GM20000 (cell line): ENCODE measurements around the gene GPR55.

Source experiments
- DNase-seq: peaks from one replicate; pipeline ENCODE4 v3.0.0; 2012; ENCODE audit warnings: low spot score
- TF ChIP-seq, protein P1 (sequence below): IDR thresholded peaks from 2 replicates; pipeline ENCODE4 v1.5.1; 2012; ENCODE audit warnings: mild to moderate bottlenecking, control low read depth; ENCODE audit errors: extremely low read depth, missing control alignments

GPR55 gene

DNA sequence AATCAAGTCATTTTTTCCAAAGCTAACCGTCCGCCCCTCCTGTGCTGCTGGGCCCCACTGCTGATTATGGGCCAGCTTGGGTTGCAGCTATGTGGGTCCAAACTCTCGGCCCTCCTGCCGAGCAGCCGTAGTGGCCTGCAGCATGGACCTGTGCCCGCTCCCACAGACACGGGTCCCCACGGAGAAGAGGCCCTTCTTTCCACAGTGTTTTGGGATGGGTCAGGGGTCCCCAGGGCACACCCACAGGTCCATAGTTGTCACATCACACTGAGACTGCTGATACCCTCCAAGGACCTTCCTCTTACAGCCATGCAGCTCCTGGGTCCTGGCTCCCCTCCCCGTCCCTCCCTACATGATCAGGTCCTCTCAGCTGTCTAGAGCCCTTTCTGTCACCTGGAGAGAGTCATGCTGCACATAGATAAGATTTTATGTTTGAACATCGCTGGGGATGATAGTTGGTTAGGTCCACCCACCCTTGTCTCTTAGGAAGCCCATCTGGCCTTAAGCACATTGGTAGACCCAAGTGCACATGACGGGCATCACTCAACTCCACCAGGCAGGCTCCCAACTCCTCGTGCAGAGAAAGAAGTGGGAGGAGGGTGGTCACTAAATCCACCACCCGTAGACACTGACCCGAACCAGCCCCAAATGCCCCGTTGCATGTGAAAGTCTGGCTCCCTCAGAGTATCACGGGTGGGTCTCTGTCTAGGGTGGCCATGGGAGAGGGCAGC, 17.5 kb downstream of the GPR55 start:
- no peak for DNase-seq
- TF ChIP-seq, protein P1, sequence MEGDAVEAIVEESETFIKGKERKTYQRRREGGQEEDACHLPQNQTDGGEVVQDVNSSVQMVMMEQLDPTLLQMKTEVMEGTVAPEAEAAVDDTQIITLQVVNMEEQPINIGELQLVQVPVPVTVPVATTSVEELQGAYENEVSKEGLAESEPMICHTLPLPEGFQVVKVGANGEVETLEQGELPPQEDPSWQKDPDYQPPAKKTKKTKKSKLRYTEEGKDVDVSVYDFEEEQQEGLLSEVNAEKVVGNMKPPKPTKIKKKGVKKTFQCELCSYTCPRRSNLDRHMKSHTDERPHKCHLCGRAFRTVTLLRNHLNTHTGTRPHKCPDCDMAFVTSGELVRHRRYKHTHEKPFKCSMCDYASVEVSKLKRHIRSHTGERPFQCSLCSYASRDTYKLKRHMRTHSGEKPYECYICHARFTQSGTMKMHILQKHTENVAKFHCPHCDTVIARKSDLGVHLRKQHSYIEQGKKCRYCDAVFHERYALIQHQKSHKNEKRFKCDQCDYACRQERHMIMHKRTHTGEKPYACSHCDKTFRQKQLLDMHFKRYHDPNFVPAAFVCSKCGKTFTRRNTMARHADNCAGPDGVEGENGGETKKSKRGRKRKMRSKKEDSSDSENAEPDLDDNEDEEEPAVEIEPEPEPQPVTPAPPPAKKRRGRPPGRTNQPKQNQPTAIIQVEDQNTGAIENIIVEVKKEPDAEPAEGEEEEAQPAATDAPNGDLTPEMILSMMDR = no peak

DNA sequence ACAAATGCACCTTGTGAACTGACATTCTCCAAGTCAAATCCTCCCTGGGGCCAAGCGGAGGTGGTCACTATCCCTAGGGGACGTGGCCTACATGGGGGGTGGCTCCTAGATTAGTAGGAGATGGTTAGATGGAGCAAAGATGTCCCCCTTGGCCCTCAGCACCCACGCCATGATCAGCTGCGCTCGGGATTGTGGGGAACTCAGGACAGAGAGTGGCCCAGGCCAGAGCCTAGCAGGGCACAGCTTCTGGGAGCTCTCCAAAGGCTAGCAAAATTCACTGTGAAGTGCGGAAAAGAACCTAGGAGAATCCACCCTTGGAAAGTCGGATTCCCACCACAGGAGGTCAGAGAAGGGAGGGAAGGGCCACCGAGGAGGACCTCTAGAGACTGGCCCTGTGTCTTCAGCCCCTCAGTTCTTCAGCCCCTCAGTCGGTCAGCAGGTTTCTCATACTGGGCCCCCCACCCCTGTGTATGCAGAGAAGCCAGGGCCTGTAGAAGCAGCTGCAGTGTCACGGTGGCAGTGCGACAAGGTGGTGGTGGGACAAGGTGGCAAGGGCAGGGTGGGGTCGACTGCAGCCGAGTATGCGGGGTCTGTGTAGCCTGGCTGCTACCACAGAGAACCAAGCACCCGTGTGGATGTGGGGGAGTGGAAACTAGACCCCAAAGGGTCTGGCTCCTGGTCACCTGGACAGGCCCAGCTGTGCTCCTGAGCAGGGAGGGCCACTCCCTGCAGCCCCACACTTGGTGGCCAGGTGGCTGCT, 18.4 kb downstream of the GPR55 start:
- TF ChIP-seq, protein P1 = no peak

DNA sequence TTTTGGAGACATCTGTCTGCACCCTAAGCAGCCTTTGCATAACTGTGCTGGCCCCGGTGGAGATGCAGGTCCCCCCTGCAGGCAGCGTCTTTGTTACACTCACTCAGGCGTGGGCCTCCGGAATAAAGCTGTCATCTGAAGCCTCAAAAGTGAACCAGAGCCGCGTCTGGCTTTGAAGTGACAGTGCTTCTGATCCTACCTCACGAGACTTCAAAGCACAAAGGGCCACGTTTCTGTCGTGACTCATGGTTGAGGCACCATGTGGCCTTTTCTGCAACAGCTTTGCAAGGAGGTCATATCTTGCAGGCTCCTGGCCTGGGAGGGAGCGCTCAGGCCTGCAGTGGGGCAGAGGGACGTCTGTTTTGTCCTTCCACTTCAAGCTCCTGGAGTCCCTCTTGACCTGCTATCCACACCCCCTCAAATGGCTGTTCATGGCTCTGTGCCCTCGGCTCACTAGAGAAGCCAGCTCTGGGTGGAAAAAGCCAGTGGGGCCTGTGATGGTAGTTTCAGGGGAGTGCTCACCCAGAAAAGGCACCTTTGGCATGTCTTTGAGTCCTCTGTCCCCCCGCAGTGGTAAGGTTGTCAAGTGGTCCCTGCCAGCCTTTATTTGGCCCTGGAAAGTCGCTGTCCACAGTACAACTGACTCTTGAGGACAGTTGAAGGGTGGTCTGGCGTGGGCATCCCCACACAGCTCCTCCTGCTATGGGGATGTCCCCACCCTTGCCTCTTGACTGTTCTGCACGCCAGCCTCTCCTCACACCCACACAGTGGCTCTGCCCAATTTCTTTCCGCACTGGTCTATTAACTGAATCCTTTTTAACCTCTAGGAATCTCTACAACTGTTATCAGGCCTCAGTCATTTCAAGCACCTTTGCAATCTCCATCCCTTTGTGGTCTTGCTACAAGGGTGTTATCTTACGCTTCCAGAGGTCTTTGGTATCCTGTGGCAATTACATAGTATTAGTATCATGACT, 19.3 kb downstream of the GPR55 start:
- TF ChIP-seq, protein P1 = no peak
- no peak for DNase-seq

More for the DNA sequence above, 18.4 kb downstream of the GPR55 start:
- DNase-seq = no peak

DNA sequence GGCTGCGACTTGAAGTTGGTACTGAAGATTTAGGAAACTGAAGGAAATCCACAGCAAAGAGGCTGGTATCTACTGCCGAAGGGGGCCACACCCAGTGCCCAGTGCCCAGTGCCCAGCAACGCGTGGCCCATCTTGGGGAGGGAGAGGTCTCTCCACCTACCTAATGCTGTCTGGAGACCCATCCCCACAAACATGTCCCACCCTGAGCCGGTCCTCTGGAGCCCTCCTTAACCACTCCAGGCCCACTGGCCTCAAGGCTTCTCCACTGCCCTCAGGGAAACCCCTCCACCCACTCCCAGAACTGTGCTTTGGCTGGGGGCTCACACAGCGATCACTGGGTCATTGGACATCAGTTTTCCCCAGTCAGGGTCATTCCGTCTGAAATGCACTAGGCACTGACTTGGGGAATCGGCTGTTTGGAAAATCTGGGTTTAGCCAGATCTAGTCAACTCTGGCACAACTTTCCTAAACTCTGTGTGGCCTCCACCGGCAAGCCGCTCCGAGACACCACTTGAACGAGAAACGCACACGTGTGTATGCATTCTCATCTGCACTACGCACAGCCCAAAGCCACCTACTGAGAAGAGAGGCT, 20.1 kb downstream of the GPR55 start:
- TF ChIP-seq, protein P1 = no peak
- no peak for DNase-seq

DNA sequence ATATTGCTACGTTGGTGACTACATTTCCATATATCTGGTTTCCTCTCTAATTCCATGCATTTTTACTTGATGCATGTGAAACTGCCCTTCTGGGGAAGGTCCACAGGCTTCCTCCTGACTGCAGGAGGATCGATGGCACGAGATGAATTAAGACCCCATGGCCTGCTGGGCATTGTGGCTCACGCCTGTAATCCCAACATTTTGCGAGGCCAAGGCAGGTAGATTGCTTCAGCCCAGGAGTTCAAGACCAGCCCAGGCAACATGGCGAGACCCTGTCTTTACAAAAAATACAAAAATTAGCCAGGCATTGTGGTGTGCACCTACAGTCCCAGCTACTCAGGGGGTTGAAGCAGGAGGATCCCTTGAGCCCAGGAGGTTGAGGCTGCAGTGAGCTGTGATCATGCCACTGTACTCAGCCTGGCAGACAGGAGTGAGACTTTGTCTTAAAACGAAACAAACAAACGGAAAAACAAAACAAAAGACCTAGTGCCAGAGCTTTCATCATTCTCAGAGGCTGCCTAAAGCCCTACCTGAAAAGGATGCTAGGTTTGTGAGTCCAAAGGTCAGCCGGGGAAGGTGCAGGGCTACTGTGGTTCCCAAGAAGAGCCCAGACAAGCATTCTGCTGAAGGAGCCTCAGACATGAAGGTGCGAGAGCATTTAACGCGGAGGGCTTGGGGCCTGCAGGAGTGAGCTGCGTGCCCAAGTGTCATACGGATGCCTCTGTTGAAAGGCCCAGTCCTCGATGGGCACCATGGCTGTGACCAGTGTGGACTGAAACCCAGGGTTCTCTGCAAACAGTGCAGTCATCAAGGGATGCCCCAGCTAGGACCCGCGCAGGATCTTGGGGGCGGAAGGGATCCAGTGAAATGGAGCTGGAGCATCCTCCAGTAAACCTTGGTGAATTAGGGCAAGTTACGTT, 21.6 kb downstream of the GPR55 start:
- TF ChIP-seq, protein P1 = no peak
- no peak for DNase-seq

DNA sequence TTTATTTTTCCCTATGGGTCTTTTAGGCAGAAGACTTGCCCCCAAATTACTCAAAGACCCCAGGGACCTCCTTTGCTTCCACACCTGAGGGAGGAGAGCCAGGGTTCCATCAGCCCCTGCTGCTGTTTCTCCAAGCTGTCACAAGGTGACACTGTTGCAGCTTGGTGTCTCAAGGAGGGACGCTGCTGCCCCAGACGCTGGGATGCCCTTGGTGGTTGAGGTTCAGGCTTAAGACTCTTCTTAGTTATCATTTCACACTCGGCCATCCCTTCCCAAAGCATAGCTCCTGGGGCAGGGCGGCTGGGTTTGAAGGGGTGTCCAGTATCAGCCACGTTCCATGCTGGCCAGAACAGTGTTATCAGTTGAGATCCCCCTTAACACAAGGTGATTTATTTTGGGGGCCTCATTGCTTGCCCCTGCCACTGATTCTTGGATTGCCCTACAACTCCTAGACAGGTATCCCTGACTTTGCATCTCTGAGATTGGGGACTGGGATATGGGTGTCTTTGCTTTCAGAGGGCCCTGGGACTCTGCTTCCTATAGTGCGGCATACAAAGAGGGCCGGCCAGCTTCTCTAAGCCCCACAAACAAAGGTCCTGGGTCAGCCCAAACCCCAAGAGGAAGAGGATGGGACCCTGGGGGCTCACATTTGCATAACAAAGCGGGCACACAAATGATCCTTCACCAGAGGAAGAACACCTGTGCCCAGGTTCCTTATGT, 22.7 kb downstream of the GPR55 start:
- peak; percentile 75 for DNase-seq
- TF ChIP-seq, protein P1 = peak; percentile 98
